HG03064 (cell line): ENCODE data around the gene GNB2.
A peak's percentile ranks its signal among the peaks of the same experiment; 100 is the strongest.
"Not testable (repeated sequence)": the region's sequence is repeated elsewhere in the genome, so short reads cannot be mapped to it uniquely, and the experiment has no call there.

Experiments
- ATAC-seq: cut with Tn5 transposase; IDR thresholded peaks from one replicate; pipeline ENCODE4 v1.9.1; 2021; ENCODE audit warnings: low read depth; ENCODE audit not compliant: unreplicated experiment

Gene GNB2

DNA sequence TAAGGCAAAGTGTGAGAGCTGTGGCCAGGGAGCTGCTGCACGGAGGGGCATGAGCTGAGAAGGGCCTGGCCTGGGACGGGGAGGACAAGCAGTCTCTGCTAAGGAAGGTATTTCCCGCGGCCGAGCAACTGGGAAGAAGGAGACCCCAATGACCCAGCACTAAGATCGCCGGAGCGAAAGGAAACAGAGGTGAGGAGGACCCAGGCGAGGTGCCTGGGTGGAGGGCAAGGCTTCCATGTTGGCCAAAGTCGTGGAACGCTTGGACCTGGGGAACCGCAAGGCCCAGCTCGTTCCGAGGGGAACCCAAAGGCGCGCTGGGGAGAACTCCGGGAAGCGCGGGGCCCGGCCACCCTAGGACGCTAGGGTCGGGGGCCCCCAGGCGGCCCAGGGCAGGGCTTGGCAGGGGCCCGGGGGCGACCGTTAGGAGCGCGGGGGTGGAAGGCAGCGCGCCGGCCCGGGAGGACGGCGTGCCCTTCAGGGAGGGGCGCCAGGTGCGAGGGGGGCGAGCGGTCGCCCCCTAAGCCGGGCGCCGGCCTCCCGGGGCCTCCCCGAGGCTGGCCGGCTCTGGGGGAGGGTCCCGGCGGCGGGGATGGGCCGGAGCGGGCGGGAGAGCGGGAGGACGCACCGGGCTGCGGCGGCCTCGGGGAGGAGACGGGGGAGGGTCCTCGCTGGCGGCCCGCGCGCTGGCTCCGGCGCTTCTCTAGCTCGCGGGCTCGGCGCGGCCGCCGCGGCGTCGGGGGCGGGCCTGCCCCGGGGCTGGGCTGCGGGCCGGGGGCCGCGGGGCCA is 20.0 kb downstream of the GNB2 start:
- ATAC-seq, result no peak

DNA sequence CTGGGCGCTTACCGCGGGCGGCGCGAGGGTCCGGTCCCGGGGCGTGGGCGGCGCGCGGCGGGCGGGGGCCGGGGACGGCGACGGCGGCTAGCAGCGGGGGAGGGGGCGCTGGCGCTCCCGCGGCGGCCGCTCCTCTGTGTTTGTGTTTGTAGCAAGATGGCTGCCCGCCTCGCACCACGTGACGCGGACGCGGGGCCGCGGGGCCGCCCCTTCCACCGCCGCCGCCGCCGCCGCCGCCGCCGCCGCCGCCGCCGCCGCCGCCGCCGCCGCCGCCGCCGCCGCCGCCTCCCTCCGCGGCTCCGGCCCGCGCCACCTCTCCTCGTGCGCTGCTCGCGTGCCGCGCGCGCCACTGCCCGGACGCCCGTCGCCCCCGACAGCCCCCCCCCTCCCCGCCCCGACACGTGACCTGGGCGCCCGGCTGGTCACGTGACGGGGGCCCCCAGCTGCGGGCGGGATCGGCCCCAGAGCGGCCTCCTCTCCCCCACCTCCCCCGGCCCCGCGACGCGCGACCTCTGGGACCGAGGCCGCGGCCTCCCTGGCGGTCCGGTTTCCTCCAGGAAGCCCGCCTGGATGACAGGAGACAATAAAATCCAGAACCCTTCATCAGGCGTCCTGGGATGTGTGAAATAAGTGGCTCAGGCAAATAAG is 20.7 kb downstream of the GNB2 start, which contains the start of gene GIGYF1:
Gene GIGYF1 (minus strand): TSS at position 153 of the 648 bp plus-strand sequence. CDS start 6,012 bp downstream, outside the sequence.
- ATAC-seq, result peak; percentile 42

DNA sequence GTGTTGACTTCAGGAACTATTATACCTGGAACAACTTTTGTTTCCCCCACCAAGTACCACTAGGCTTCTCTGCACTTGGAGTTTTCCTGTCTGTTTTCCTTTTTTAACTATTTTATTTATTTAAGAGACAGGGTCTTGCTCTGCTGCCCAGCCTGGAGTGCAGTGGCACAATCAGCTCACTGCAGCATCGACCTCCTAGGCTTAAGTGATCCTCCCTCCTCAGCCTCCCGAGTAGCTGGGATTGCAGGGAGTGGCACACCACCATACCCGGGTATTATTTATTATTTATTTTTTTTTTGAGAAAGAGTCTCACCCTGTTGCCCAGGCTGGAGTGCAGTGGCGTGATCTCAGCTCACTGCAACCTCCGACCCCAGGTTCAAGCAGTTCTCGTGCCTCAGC is 22.6 kb downstream of the GNB2 start:
- no peak for ATAC-seq

DNA sequence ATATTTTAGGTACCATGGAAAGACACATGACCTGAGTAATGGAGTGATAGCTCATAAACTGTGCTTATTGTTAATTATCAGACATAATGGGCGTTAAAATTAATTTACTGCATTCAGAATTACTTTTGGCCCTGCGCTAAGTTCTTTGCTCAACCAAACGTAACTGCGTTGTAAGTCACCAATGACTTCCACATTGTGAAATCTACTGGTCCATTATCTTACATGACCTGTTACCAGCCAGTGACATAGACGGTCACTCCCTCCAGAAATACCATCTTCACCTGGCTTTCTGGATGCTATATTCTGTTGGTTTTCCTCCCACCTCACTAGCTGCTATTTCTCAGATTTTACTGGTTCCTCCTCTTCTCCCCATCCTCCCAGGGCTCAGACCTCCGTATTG is 25.5 kb downstream of the GNB2 start:
- ATAC-seq, result no peak

DNA sequence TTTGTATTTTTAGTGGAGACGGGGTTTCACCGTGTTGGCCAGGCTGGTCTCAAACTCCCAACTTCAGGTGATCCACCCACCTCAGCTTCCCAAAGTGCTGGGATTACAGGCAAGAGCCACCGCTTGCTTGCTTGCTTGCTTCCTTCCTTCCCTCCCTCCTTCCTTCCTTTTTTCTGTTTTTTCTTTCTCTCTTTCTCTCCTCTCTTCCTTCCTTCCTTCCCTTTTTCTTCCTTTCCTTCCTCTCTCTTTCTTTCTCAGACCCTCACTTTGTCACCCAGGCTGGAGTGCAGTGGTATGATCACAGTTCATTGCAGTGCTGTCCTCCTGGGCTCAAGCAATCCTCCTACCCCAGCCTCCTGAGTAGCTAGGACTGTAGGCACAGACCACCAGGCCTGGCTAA is 27.5 kb downstream of the GNB2 start:
- not testable (repeated sequence) for ATAC-seq

DNA sequence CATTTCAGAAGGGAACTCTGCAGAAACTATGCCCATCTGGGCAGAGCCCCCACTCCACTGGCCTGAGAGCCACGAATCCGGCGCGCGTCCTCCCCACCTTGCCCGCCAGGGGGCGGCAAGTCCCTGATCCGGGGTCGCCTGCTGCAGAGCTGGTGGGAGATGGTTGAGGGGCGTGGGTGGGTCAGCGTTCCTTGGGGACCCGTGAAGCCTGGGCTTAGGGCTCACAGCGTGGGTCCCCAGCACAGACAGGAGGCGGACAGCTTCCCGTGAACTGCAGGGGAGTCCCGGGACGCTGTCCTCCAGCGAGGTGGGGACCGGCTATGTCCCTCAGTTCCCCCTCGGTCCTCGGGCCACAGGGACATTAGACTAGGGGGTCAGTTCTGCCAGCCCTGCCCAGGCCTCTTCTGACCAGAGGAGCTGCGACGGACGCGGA is 31.8 kb downstream of the GNB2 start:
- ATAC-seq, result peak; percentile 54

DNA sequence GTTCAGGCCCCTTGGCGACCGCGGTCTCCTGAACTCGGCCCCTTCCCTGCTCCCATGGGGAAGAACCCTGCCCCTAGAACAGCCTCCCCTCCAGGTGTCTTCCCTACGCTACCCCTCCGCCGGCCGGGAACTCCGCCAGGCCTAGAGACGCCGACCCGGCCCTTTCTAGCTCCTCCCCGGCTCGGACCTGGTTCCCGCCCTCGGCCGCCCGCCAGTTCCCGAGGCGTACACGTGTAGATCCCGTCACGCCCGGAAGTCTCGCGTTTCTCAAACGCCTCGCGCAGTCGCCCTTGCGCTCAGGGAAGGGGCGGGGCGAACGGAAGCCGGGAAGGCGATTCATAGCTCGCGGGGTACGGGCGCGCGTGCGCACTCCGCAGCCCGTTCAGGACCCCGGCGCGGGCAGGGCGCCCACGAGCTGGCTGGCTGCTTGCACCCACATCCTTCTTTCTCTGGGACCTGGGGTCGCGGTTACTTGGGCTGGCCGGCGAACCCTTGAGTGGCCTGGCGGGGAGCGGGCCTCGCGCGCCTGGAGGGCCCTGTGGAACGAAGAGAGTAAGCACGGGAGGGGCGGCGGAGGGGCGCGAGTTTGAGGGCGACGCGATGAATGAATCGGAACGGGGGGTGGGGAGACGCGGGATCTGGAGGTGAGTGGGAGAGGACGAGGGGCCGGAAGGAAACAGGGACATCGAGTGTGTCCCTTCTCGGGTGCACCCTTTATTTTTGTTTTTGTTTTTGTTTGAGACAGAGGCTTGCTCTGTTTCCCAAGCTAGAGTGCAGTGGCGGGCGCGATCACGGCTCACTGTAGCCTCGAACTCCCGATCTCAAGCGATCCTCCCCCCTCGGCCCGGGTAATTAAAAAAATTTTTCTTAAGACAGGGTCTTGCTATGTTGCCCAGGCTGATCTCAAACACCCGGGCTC is 32.5 kb downstream of the GNB2 start, which contains the start of gene POP7:
Gene POP7 (plus strand): TSS at position 369 of the 919 bp plus-strand sequence. CDS start 710 bp downstream, outside the sequence.
- peak; percentile 73 for ATAC-seq

DNA sequence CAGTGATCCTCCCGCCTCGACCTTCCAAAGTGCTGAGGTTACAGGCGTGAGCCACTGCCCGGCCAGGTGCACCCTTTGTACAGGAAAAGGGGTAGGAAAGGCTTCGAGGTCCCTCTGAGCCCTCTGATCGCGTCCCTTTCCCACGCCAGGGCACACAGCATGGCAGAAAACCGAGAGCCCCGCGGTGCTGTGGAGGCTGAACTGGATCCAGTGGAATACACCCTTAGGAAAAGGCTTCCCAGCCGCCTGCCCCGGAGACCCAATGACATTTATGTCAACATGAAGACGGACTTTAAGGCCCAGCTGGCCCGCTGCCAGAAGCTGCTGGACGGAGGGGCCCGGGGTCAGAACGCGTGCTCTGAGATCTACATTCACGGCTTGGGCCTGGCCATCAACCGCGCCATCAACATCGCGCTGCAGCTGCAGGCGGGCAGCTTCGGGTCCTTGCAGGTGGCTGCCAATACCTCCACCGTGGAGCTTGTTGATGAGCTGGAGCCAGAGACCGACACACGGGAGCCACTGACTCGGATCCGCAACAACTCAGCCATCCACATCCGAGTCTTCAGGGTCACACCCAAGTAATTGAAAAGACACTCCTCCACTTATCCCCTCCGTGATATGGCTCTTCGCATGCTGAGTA is 33.3 kb downstream of the GNB2 start:
- ATAC-seq, result no peak

DNA sequence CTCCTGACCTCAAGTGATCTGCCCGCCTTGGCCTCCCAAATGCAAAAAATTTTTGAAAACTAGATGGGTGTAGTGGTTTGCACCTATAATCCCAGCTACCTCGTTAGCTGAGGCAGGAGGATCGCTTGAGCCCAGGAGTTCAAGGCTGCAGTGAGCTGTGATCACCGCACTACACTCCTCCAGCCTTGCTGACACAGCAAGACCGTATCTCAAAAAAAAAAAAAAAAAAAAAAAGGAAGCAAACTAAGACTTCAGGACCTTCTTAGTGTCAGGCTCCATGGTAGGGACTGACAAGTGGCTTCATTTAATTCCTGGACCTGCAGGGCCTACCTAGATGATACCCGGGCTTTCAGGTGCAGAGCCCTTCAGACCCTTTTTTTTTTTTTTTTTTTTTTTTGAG is 34.9 kb downstream of the GNB2 start:
- ATAC-seq, result no peak

DNA sequence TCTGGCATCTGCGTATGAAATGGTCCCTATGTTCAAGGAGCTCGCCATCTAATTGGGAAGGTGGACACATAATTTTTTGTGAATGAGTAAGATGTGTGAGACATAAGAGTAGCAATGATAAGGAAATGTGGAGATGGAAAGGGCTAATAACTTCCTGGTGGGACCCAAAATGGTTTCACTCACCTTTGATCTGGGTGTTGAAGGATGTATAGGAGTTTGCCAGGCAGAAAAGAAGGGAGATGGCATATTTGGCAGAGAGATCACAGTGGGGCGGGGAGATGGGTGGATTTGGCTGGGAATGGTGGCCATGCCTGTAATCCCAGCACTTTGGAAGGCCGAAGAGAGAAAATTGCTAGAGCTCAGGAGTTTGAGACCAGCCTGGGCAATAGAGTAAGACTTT is 36.9 kb downstream of the GNB2 start:
- ATAC-seq, result no peak

DNA sequence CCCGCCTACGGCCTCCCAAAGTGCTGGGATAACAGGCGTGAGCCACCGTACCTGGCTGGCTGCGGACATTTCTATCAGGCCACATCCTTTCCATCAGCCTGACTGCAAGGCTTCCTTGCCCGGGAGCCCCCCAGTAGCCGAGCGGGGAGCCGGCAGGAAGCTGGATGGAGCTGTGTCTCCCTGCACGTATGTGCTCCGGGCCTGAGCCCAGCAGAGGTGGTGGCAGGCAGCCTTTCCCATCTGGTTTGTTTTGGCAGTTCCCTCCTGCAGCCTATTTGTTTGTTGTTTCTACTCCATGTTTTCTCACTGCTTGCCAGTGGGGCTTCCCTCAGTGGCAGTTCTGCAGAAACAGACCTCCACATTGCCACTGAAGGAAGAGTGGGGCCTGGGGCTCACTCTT is 37.8 kb downstream of the GNB2 start:
- ATAC-seq, result no peak

DNA sequence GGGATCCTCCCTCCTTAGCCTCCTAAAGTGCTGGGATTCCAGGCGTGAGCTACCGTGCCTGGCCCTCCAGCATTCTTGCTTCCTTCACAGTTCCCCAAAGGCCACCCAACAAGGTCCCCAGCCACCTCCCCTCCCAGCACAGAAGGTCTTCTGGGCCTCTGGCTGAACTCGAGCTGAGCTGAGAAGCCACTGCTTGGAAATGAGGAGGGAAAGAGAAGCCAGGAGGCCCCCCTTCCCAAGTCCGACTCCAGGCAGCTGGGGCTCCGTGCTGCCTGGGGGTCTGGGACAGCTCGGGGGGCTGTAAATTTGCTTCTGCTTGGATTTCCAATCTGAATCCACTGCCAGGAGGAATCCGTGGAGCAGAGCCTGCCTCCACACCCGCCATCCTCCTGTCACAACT is 41.2 kb downstream of the GNB2 start:
- no peak for ATAC-seq

DNA sequence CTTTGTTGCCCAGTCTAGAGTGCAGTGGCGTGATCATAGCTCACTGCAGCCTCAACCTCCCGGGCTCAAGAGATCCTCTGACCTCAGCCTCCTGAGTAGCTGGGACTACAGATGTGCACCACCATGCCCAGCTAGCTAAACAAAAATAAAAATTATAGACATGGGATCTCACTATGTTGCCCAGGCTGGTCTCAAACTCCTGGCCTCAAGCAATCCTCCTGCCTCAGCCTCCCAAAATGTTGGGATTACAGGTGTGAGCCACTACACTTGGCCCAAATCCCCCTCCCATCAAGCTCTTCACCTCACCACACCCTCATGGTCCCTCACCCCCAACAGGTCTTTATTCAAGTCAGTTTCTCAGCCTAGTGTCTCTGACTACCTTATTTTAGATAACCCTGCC is 43.5 kb downstream of the GNB2 start:
- not testable (repeated sequence) for ATAC-seq

DNA sequence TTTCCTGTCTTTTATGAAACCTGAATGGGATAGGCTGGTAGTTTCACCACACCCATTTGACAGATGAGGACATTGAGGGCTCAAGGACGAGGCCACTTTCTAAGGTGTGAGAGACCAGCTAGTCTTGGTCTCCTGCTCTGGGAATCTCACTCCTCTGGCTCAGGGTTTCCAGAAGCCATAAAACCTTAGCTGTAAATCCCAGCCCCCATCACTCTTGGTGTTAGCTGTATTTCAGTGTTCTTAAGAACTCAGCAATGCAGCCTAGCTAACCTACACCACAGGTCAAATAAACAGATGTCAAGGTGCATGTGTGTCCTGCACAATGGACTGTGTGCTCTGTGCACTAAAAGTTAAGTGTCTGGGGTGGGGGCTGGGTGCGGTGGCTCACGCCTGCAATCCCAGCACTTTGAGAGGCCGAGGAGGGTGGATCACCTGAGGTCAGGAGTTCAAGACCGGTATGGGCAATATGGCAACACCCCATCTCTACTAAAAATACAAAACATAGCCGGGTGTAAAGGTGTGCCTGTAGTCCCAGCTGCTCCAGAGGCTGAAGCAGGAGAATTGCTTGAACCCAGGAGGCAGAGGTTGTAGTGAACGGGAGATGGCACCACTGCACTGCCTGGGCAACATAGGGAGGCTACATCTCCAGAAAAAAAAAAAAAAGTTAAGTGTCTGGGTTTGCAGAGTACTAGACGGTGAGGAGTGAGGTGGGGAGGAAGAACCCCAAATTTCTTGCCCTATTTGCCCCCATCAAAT is 46.2 kb downstream of the GNB2 start:
- no peak for ATAC-seq

DNA sequence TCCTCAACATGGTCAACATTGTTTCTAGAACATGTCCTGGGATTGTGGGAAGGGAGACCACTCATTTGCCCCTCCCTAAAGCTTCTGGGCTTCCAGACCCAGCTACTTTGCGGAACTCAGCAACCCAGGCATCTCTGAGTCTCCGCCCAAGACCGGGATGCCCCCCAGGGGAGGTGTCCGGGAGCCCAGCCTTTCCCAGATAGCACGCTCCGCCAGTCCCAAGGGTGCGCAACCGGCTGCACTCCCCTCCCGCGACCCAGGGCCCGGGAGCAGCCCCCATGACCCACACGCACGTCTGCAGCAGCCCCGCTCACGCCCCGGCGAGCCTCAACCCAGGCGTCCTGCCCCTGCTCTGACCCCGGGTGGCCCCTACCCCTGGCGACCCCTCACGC is 46.7 kb downstream of the GNB2 start, which contains the start of gene EPO:
Gene EPO (plus strand): TSS at position 190 of the 392 bp plus-strand sequence. CDS start 513 bp downstream, outside the sequence.
- no peak for ATAC-seq

DNA sequence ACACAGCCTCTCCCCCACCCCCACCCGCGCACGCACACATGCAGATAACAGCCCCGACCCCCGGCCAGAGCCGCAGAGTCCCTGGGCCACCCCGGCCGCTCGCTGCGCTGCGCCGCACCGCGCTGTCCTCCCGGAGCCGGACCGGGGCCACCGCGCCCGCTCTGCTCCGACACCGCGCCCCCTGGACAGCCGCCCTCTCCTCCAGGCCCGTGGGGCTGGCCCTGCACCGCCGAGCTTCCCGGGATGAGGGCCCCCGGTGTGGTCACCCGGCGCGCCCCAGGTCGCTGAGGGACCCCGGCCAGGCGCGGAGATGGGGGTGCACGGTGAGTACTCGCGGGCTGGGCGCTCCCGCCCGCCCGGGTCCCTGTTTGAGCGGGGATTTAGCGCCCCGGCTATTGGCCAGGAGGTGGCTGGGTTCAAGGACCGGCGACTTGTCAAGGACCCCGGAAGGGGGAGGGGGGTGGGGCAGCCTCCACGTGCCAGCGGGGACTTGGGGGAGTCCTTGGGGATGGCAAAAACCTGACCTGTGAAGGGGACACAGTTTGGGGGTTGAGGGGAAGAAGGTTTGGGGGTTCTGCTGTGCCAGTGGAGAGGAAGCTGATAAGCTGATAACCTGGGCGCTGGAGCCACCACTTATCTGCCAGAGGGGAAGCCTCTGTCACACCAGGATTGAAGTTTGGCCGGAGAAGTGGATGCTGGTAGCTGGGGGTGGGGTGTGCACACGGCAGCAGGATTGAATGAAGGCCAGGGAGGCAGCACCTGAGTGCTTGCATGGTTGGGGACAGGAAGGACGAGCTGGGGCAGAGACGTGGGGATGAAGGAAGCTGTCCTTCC is 47.3 kb downstream of the GNB2 start:
- ATAC-seq, result no peak

DNA sequence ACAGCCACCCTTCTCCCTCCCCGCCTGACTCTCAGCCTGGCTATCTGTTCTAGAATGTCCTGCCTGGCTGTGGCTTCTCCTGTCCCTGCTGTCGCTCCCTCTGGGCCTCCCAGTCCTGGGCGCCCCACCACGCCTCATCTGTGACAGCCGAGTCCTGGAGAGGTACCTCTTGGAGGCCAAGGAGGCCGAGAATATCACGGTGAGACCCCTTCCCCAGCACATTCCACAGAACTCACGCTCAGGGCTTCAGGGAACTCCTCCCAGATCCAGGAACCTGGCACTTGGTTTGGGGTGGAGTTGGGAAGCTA is 47.9 kb downstream of the GNB2 start:
- ATAC-seq, result no peak

DNA sequence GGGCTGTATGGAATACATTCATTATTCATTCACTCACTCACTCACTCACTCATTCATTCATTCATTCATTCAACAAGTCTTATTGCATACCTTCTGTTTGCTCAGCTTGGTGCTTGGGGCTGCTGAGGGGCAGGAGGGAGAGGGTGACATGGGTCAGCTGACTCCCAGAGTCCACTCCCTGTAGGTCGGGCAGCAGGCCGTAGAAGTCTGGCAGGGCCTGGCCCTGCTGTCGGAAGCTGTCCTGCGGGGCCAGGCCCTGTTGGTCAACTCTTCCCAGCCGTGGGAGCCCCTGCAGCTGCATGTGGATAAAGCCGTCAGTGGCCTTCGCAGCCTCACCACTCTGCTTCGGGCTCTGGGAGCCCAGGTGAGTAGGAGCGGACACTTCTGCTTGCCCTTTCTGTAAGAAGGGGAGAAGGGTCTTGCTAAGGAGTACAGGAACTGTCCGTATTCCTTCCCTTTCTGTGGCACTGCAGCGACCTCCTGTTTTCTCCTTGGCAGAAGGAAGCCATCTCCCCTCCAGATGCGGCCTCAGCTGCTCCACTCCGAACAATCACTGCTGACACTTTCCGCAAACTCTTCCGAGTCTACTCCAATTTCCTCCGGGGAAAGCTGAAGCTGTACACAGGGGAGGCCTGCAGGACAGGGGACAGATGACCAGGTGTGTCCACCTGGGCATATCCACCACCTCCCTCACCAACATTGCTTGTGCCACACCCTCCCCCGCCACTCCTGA is 49.1 kb downstream of the GNB2 start:
- no peak for ATAC-seq
